Measurements from ENCODE around the gene PLAC8.
"Not testable (repeated sequence)": the region's sequence is repeated elsewhere in the genome, so short reads cannot be mapped to it uniquely, and the experiment has no call there.

Gene PLAC8

DNA sequence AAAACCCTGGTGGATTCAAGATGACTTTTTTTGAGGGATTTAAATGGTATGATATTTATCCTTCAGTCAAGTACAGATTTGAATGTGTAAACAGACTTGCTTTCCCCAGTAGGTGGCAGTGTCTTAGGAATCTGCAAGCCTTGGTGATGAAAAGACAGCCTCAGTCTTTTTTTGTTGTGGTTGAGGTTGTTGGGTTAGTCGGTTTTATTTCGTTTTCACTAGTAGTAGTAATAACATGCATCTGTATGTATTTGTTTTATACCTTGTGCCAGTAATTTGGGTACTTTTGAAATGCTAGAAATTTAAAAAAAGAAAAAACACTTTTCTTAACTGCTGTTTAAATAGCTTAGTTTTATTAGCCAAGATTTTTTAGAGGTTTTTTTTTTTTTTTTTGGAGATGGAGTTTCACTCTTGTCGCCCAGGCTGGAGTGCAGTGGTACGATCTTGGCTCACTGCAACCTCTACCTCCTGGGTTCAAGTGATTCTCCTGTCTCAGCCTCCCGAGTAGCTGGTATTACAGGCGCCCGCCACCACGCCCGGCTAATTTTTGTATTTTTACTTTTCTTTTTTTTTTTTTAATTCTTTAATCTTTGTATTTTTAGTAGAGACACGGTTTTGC is 40.3 kb downstream of the PLAC8 start:
- DNase-seq (ENCODE audit: low read depth in 3 of 3, low spot score in 1 of 3): peak in 2 of 3 donors; percentile 25 to 50

DNA sequence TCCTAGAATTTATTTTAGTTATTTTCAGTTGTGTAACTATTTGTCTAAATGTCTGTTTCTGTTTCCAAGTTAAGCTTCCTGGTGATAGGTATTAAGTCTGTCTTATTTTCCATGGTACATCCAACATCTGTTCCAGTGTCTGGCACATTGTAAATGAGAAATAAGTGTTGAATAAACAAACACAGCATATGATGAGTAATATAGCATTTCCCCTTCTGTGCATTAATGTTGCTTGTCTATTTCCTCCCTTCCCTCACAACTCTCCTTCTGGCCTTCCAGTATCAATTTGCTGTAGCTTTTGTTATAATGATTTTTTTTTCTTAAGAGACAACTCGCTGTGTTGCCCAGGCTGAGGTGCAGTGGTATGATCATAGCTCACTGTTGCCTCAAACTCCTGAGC is 43.4 kb downstream of the PLAC8 start:
- no peak for DNase-seq (ENCODE audit: low read depth in 3 of 3, low spot score in 1 of 3)

DNA sequence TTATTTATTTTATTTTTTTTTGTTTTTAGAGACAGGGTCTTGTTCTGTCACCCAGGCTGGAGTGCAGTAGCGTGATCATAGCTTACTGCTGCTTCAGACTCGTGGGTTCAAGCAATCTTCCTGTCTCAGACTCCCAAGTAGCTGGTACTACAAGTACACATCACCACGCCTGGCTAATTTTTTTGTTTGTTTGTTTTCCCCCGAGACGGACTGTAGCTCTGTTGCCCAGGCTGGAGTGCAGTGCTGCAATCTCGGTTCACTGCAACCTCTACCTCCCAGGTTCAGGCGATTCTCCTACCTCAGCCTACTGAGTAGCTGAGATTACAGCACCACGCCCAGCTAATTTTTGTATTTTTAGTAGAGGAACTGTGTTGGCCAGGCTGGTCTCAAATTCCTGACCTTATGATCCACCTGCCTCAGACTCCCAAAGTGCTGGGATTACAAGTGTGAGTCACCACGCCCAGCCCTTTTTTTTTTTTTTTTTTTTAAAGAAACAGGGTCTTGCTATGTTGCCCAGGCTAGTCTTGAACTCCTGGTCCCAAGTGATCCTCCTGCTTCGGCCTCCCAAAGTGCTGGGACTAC is 47.4 kb downstream of the PLAC8 start:
- no peak for DNase-seq (ENCODE audit: low read depth in 3 of 3, low spot score in 1 of 3)

DNA sequence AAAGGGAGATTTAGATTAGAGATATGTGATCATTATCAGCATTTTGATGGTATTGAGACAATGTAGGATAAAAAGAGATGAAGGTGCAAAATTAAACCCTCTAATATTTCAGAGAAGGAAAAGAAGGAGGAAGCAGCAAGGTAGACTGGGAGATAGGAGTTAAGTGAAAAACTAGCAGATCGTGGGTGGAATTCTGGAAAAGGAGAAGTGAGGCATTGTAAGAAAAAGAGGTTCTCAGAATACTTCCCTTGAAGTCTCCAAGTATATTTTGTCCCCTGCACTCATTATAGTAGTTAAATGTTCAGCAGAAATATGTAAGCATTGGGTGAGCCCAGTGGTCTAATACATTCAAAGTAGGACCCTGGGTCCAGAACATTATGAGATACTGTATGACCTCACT is 49.3 kb downstream of the PLAC8 start:
- no peak for DNase-seq (ENCODE audit: low read depth in 3 of 3, low spot score in 1 of 3)

DNA sequence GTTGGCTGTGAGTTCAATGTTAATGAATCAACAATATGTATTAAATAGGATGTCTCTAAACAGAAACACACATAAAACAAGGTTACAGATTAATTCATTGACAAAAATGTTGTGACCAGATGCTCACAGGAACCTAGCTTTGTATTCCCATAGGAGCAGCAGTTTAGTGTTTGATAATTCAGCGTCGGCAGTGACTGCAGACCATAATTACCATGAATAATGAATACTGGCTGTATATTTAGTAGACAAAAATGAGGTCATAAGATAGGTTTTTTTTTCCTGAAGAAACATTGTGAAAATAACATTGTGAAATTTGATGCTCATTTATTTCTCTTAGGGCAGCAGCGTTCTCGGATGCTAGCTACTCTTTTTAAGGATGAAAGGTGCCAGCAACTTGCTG is 51.8 kb downstream of the PLAC8 start:
- DNase-seq (ENCODE audit: low read depth in 3 of 3, low spot score in 1 of 3): no peak

DNA sequence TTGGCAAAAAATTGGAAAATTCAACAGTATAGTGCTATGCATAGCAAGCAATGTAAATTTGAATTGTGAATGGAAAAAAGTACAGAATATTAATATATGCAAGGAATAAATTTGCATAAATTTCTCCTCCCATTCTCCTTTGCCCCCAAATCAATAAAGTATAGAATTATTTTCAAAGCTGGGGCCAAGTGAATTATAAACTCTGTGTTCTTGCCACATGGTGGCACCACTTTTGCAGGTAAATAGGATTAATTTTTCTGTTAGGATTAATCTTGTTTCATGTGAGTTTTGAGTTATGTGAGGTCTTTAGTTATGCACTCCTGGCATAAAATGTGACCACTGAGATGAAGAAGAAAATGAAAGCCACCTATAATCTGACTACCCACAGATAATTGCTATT is 59.6 kb downstream of the PLAC8 start:
- no peak for DNase-seq (ENCODE audit: low read depth in 3 of 3, low spot score in 1 of 3)

DNA sequence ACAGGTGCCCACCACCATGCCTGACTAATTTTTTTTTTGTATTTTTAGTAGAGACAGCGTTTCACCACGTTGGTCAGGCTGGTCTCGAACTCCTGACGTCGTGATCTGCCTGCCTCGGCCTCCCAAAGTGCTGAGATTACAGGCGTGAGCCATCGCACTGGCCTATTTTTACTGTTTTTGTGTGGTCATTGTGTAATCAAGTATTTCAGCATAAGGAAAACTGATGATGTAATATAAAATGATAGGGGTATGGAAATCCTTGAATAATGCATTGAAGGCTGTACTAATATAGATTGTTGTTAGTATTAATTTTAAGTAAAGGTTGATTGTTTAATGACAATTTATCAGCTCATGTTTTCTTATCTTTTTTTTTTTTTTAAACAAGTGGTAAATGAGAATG is 65.7 kb downstream of the PLAC8 start:
- DNase-seq (ENCODE audit: low read depth in 3 of 3, low spot score in 1 of 3): not testable (repeated sequence)

DNA sequence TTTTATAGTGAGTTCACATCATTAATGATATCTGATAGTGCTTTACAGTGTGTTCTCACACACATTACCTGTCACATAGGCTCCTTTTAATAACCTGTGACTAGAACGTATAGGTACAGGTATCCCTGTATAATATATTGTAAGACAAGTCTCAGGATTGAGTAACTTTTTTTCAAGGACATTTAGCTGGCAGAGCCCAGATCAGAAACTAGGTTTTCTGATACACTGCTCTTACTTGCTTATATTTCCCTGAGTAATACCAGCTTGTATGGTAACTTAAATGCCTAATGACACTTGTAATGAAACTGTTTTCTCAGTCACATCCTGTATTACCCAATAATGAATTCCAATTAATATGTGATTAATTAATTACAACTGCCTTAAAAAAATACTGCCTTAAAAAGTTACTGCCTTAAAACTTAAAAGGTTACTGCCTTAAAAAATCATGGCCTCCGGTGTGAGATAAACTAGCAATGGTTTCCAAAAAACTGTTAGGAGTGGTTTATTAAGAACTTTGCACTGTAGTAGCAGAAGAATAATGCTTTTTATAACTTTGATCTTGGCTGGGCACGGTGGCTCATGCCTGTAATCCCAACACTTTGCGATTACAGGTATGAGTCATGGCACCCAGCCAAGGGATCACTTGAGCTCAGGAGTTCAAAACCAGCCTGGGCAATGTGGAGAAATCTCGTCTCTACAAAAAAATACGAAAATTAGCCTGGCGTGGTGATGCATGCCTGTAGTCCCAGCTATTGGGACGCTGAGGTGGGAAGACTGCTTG is 67.6 kb downstream of the PLAC8 start:
- DNase-seq (ENCODE audit: low read depth in 3 of 3, low spot score in 1 of 3): no peak

DNA sequence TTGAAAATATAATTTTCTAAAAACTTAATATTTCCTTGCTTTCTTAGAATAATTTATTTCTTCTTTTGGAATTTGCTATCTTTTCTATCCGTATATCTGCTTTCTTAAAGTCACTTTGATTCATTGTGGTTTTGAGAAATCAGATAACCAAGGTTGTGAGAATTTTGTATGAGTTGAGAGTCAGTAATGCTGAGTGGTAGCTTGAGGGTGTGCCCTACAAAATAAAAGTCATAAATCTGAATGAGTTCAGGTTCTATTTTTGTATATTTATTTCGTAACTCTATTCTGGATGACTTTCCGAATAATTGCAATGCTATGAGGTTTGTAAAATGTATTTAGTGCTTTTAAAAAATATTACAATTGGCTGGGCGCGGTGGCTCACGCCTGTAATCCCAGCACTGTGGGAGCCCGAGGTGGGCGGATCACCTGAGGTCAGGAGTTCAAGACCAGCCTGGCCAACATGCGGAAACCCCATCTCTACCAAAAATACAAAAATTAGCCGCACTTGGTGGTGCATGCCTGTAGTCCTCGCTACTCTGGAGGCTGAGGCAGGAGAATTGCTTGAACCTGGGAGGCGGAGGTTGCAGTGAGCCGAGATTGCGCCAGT is 70.6 kb downstream of the PLAC8 start:
- no peak for DNase-seq (ENCODE audit: low read depth in 3 of 3, low spot score in 1 of 3)

DNA sequence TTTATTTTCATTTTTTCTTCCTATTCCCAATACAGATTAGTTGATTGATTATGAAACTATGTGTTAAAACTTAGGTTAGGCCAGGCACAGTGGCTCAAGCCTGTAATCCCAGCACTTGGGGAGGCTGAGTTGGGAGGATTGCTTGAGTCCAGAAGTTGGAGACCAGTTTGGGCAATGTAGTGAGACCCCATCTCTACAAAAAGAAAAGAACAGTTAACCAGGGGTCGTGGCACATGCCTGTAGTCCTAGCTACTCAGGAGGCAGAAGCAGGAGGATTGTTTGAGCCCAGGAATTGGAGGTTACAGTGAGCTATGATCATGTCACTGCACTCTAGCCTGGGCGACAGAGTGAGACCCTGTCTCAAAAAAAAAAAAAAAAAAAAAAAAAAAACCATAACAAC is 71.4 kb downstream of the PLAC8 start:
- DNase-seq (ENCODE audit: low read depth in 3 of 3, low spot score in 1 of 3): not testable (repeated sequence)

DNA sequence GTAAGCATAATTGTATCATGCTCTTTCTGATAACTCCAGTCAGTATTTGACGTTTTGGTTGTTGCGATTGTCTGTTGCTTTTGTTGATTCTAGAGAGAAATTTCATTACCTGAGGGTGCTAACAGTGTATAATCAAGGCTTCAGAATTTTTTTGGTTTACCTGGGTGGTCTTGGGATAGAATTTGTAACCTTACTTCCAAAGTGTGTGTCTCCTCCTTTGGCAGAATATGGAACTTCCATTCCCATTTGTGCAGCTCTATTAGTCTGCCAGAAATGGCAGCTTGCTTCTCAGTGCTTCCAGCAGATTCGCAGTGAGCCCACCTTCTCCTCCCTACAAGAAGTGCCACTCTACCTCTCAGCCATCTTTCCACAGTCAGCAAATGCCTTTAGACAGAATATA is 74.3 kb downstream of the PLAC8 start:
- no peak for DNase-seq (ENCODE audit: low read depth in 3 of 3, low spot score in 1 of 3)

All from stimulated activated CD4-positive, alpha-beta T cell treated with anti-CD3 and anti-CD28 coated beads, TNF-alpha, amount 100 ng/mL, for 1 hour (primary cell).